ENCODE data around the gene SEC23A. TPM values are rescaled to one million over a fixed set of nuclear protein-coding genes. Genes with fewer than 3 reads are reported as not detected.
"Not testable (repeated sequence)": the region's sequence is repeated elsewhere in the genome, so short reads cannot be mapped to it uniquely, and the experiment has no call there.

Gene SEC23A
- total RNA-seq, 2 donors from 2014 or later, result 59.8 to 66.5 TPM

- DNase-seq, result no peak
- no peaks in the 10 kb centered on the region for H3K36me3 Mint-ChIP-seq (ENCODE audit: low read depth)
- H3K4me3 Mint-ChIP-seq, result no peak overlapping the region
- no peak overlapping the region for H3K27ac Mint-ChIP-seq
- H3K27me3 Mint-ChIP-seq, result peaks cover 5% of the 10 kb centered on the region
- peaks cover 7% of the 10 kb centered on the region for H3K4me1 Mint-ChIP-seq
- no peaks in the 10 kb centered on the region for H3K9me3 ChIP-seq (ENCODE audit: control insufficient read depth, low read length, poor library complexity, severe bottlenecking)
- ATAC-seq, result no peak
These were observed 5.8 kb upstream of the SEC23A start for GRCh38 chr14:39108791-39109190.

GRCh38 chr14:39107591-39107996 lies 4.6 kb upstream of the SEC23A start:
- H3K36me3 Mint-ChIP-seq (ENCODE audit: low read depth), result no peaks in the 10 kb centered on the region
- ATAC-seq (no peak), DNase-seq (no peak)
- no peaks in the 10 kb centered on the region for H3K9me3 ChIP-seq (ENCODE audit: control insufficient read depth, low read length, poor library complexity, severe bottlenecking)
- H3K27ac Mint-ChIP-seq, result peak overlapping the region; percentile 21
- peaks cover 10% of the 10 kb centered on the region for H3K4me1 Mint-ChIP-seq
- H3K4me3 Mint-ChIP-seq, result no peak overlapping the region
- H3K27me3 Mint-ChIP-seq, result peaks cover 5% of the 10 kb centered on the region

GRCh38 chr14:39104078-39104801 lies 1.2 kb upstream of the SEC23A start:
- not testable (repeated sequence) for H3K36me3 Mint-ChIP-seq (ENCODE audit: low read depth); ATAC-seq; DNase-seq; H3K27me3 Mint-ChIP-seq; H3K9me3 ChIP-seq (ENCODE audit: control insufficient read depth, low read length, poor library complexity, severe bottlenecking)
- Mint-ChIP-seq H3K4me3 (peak overlapping the region; percentile 97), H3K27ac (peak overlapping the region; percentile 93), H3K4me1 (peaks cover 26% of the 10 kb centered on the region)

- peaks cover 33% of the 10 kb centered on the region for H3K4me1 Mint-ChIP-seq
- DNase-seq, result no peak
- H3K4me3 Mint-ChIP-seq, result peak overlapping the region; percentile 97
- H3K27ac Mint-ChIP-seq, result peak overlapping the region; percentile 93
- no peaks in the 10 kb centered on the region for H3K36me3 Mint-ChIP-seq (ENCODE audit: low read depth)
- H3K27me3 Mint-ChIP-seq, result no peaks in the 10 kb centered on the region
- peak; percentile 26 for ATAC-seq
- no peaks in the 10 kb centered on the region for H3K9me3 ChIP-seq (ENCODE audit: control insufficient read depth, low read length, poor library complexity, severe bottlenecking)
These were observed 618 bp downstream of the SEC23A start for GRCh38 chr14:39102265-39102968.

- Mint-ChIP-seq H3K36me3 (ENCODE audit: low read depth) (peaks cover 5% of the 10 kb centered on the region), H3K27ac (peak overlapping the region; percentile 79), H3K27me3 (no peaks in the 10 kb centered on the region), H3K4me1 (peaks cover 39% of the 10 kb centered on the region), H3K4me3 (peak overlapping the region; percentile 5)
- no peaks in the 10 kb centered on the region for H3K9me3 ChIP-seq (ENCODE audit: control insufficient read depth, low read length, poor library complexity, severe bottlenecking)
- DNase-seq (no peak), ATAC-seq (no peak)
These were observed 3.3 kb downstream of the SEC23A start for GRCh38 chr14:39099748-39100147.

GRCh38 chr14:39099215-39099614 lies 3.8 kb downstream of the SEC23A start:
- DNase-seq; H3K4me3 Mint-ChIP-seq; H3K36me3 Mint-ChIP-seq (ENCODE audit: low read depth); ATAC-seq; H3K9me3 ChIP-seq (ENCODE audit: control insufficient read depth, low read length, poor library complexity, severe bottlenecking); H3K27me3 Mint-ChIP-seq: not testable (repeated sequence)
- Mint-ChIP-seq H3K27ac (peak overlapping the region; percentile 79), H3K4me1 (peaks cover 41% of the 10 kb centered on the region)

GRCh38 chr14:39097159-39097558 lies 5.9 kb downstream of the SEC23A start:
- no peaks in the 10 kb centered on the region for H3K9me3 ChIP-seq (ENCODE audit: control insufficient read depth, low read length, poor library complexity, severe bottlenecking)
- ATAC-seq (peak; percentile 59), DNase-seq (no peak)
- peak overlapping the region; percentile 79 for H3K27ac Mint-ChIP-seq
- no peak overlapping the region for H3K4me3 Mint-ChIP-seq
- H3K36me3 Mint-ChIP-seq (ENCODE audit: low read depth), result peaks cover 9% of the 10 kb centered on the region
- no peaks in the 10 kb centered on the region for H3K27me3 Mint-ChIP-seq
- peaks cover 35% of the 10 kb centered on the region for H3K4me1 Mint-ChIP-seq

GRCh38 chr14:39094515-39094914 lies 8.5 kb downstream of the SEC23A start:
- H3K9me3 ChIP-seq (ENCODE audit: control insufficient read depth, low read length, poor library complexity, severe bottlenecking), result no peaks in the 10 kb centered on the region
- peak overlapping the region; percentile 90 for H3K27ac Mint-ChIP-seq
- H3K4me1 Mint-ChIP-seq, result peaks cover 33% of the 10 kb centered on the region
- no peak overlapping the region for H3K4me3 Mint-ChIP-seq
- ATAC-seq, result no peak
- DNase-seq, result no peak
- H3K36me3 Mint-ChIP-seq (ENCODE audit: low read depth), result peaks cover 13% of the 10 kb centered on the region
- H3K27me3 Mint-ChIP-seq, result no peaks in the 10 kb centered on the region

- Mint-ChIP-seq H3K36me3 (ENCODE audit: low read depth) (peaks cover 14% of the 10 kb centered on the region), H3K4me3 (no peak overlapping the region)
These were observed 11.3 kb downstream of the SEC23A start for GRCh38 chr14:39091716-39092115.

GRCh38 chr14:39090548-39091111 lies 12.4 kb downstream of the SEC23A start:
- Mint-ChIP-seq H3K4me1 (peaks cover 30% of the 10 kb centered on the region), H3K27me3 (no peaks in the 10 kb centered on the region), H3K27ac (no peak overlapping the region), H3K36me3 (ENCODE audit: low read depth) (peaks cover 14% of the 10 kb centered on the region), H3K4me3 (no peak overlapping the region)
- DNase-seq, result no peak
- no peaks in the 10 kb centered on the region for H3K9me3 ChIP-seq (ENCODE audit: control insufficient read depth, low read length, poor library complexity, severe bottlenecking)
- no peak for ATAC-seq

More at GRCh38 chr14:39091716-39092115, 11.3 kb downstream of the SEC23A start:
- DNase-seq, result no peak
- no peak overlapping the region for H3K27ac Mint-ChIP-seq
- no peaks in the 10 kb centered on the region for H3K9me3 ChIP-seq (ENCODE audit: control insufficient read depth, low read length, poor library complexity, severe bottlenecking)
- ATAC-seq, result no peak
- H3K27me3 Mint-ChIP-seq, result no peaks in the 10 kb centered on the region
- peaks cover 27% of the 10 kb centered on the region for H3K4me1 Mint-ChIP-seq

- peaks cover 9% of the 10 kb centered on the region for H3K36me3 Mint-ChIP-seq (ENCODE audit: low read depth)
- peaks cover 25% of the 10 kb centered on the region for H3K4me1 Mint-ChIP-seq
- no peak overlapping the region for H3K4me3 Mint-ChIP-seq
- H3K27ac Mint-ChIP-seq, result peak overlapping the region; percentile 41
- H3K27me3 Mint-ChIP-seq, result no peaks in the 10 kb centered on the region
- H3K9me3 ChIP-seq (ENCODE audit: control insufficient read depth, low read length, poor library complexity, severe bottlenecking), result no peaks in the 10 kb centered on the region
- DNase-seq (no peak), ATAC-seq (no peak)
These were observed 15.5 kb downstream of the SEC23A start for GRCh38 chr14:39087493-39087892.

- Mint-ChIP-seq H3K27ac (no peak overlapping the region), H3K4me1 (peaks cover 18% of the 10 kb centered on the region), H3K36me3 (ENCODE audit: low read depth) (peaks cover 9% of the 10 kb centered on the region), H3K4me3 (no peak overlapping the region), H3K27me3 (no peaks in the 10 kb centered on the region)
- DNase-seq, result no peak
- ATAC-seq, result no peak
- H3K9me3 ChIP-seq (ENCODE audit: control insufficient read depth, low read length, poor library complexity, severe bottlenecking), result no peaks in the 10 kb centered on the region
These were observed 17.1 kb downstream of the SEC23A start for GRCh38 chr14:39085933-39086332.

- ATAC-seq (no peak), DNase-seq (no peak)
- Mint-ChIP-seq H3K27ac (peak overlapping the region; percentile 57), H3K4me1 (peaks cover 14% of the 10 kb centered on the region), H3K4me3 (no peak overlapping the region), H3K36me3 (ENCODE audit: low read depth) (peaks cover 10% of the 10 kb centered on the region), H3K27me3 (no peaks in the 10 kb centered on the region)
- H3K9me3 ChIP-seq (ENCODE audit: control insufficient read depth, low read length, poor library complexity, severe bottlenecking), result no peaks in the 10 kb centered on the region
These were observed 19.9 kb downstream of the SEC23A start for GRCh38 chr14:39083127-39083526.

Measured in T-helper 17 cell (primary cell).